ENCODE measurements around the gene CD200R1L. TPM values are rescaled to one million over a fixed set of nuclear protein-coding genes. Genes with fewer than 3 reads are reported as not detected.

The CD200R1L gene
- total RNA-seq, 2 experiments from 2014 or later: not detected

DNA sequence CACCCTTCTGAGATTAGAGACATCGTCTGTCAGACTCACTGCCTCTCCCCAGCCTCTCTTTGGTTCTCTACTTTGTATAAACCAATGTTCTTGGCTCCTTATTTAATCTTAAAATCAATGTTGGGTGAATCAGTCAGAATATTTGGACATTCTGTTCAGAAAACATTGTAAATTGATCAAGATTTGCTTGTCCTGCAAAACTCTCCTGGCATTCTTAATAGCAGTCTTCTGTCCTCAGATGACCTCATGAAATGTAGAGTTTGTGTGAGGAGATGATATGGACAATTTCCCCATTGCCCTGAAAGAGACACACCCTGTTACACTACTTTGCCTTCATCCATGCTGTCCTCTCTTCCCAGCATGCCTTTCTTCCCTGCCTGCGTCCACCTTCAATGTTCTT is 33.6 kb downstream of the CD200R1L start:
- H3K9me3 Mint-ChIP-seq: no peaks in the 10 kb centered on the region
- no peak overlapping the region for H3K27ac Mint-ChIP-seq
- H3K36me3 Mint-ChIP-seq (ENCODE audit: low read depth): no peaks in the 10 kb centered on the region
- ChIA-PET POLR2A (interaction anchor here (0.8 kb wide), 1 partner anchor 10 kb away, joined by 3 read pairs; no protein-coding TSS in a partner anchor), CTCF (interaction anchor here (1.1 to 2.1 kb wide), 4 partner anchors 75 to 224 kb away, joined by 3 to 13 read pairs (median 4); no protein-coding TSS in a partner anchor)
- DNase-seq (no peak), ATAC-seq (no peak)
- no peaks in the 10 kb centered on the region for H3K27me3 Mint-ChIP-seq
- peaks cover 3% of the 10 kb centered on the region for H3K4me1 Mint-ChIP-seq (ENCODE audit: low read depth)
- intact Hi-C loops (cut with micrococcal nuclease): loop anchor here (10.0 kb wide), 1 partner anchor 168 kb away; the partner anchor contains the start of gene CCDC80
- TF ChIP-seq CTCF (IDR thresholded peaks at IDR 0.05): no peak
- H3K4me3 Mint-ChIP-seq: no peak overlapping the region

- TF ChIP-seq CTCF (IDR thresholded peaks at IDR 0.05): no peak
- Mint-ChIP-seq H3K9me3 (no peaks in the 10 kb centered on the region), H3K4me3 (no peak overlapping the region), H3K27me3 (no peaks in the 10 kb centered on the region), H3K4me1 (ENCODE audit: low read depth) (peaks cover 3% of the 10 kb centered on the region), H3K36me3 (ENCODE audit: low read depth) (no peaks in the 10 kb centered on the region), H3K27ac (no peak overlapping the region)
- ChIA-PET CTCF (interaction anchor here (1.7 kb wide), 1 partner anchor 14 kb away, joined by 5 read pairs; no protein-coding TSS in a partner anchor), POLR2A (no interaction called here)
- DNase-seq (no peak), ATAC-seq (no peak)
- intact Hi-C loops (cut with micrococcal nuclease): loop anchor here (10.0 kb wide), 1 partner anchor 167 kb away; the partner anchor contains the start of gene CCDC80
These were observed 34.6 kb downstream of the CD200R1L start for GRCh38 chr3:112811917-112812660.

- no peaks in the 10 kb centered on the region for H3K9me3 Mint-ChIP-seq
- H3K36me3 Mint-ChIP-seq (ENCODE audit: low read depth): no peaks in the 10 kb centered on the region
- ATAC-seq (no peak), DNase-seq (no peak)
- TF ChIP-seq CTCF (IDR thresholded peaks at IDR 0.05): no peak
- H3K4me3 Mint-ChIP-seq: no peak overlapping the region
- ChIA-PET CTCF (interaction anchor here (1.3 to 1.7 kb wide), 2 partner anchors 15 to 169 kb away, joined by 3 to 5 read pairs; no protein-coding TSS in a partner anchor), POLR2A (no interaction called here)
- intact Hi-C loops (cut with micrococcal nuclease): loop anchor here (10.0 kb wide), 1 partner anchor 167 kb away; the partner anchor contains the start of gene CCDC80
- H3K27me3 Mint-ChIP-seq: no peaks in the 10 kb centered on the region
- H3K4me1 Mint-ChIP-seq (ENCODE audit: low read depth): peaks cover 3% of the 10 kb centered on the region
- no peak overlapping the region for H3K27ac Mint-ChIP-seq
These were observed 35.4 kb downstream of the CD200R1L start for GRCh38 chr3:112811131-112811884.

DNA sequence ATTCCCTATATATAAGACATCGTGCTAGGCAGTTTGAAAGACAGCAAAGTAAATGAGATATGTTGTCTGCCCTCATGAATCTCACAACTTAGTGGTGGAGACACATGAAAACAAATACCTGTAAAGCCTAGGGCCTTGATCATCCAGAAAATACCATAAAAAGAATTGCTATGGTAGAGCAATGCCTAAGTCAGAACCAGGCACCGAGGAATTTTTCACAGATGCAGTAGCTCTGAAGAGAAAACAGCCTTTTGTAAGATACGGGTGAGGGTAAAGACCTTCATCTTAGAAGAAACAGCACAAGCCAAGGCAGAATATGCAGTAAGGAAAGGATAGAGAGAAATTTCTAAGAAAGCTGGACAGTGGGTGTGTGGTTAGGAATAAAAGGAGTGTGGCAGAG is 36.1 kb downstream of the CD200R1L start:
- CTCF ChIA-PET: interaction anchor here (1.3 kb wide), 1 partner anchor 168 kb away, joined by 3 read pairs; no protein-coding TSS in a partner anchor
- DNase-seq (no peak), ATAC-seq (no peak)
- Mint-ChIP-seq H3K9me3 (no peaks in the 10 kb centered on the region), H3K27ac (no peak overlapping the region), H3K36me3 (ENCODE audit: low read depth) (no peaks in the 10 kb centered on the region), H3K27me3 (no peaks in the 10 kb centered on the region), H3K4me1 (ENCODE audit: low read depth) (peaks cover 3% of the 10 kb centered on the region), H3K4me3 (no peak overlapping the region)
- POLR2A ChIA-PET: no interaction called here
- intact Hi-C loops (cut with micrococcal nuclease): loop anchor here (10.0 kb wide), 1 partner anchor 166 kb away; the partner anchor contains the start of gene CCDC80
- TF ChIP-seq CTCF (IDR thresholded peaks at IDR 0.05): no peak
